SH-SY5Y (cell line): ENCODE results near the gene SMARCD1.

Experiments used
- GATA2 ChIP-seq: IDR thresholded peaks from 2 replicates; pipeline ENCODE4 v1.6.1; 2011; ENCODE audit warnings: mild to moderate bottlenecking, low read depth, low read length
- GATA3 ChIP-seq: IDR thresholded peaks from 2 replicates; pipeline ENCODE4 v1.6.1; 2011; ENCODE audit warnings: low read depth, mild to moderate bottlenecking, low read length, moderate library complexity

DNA sequence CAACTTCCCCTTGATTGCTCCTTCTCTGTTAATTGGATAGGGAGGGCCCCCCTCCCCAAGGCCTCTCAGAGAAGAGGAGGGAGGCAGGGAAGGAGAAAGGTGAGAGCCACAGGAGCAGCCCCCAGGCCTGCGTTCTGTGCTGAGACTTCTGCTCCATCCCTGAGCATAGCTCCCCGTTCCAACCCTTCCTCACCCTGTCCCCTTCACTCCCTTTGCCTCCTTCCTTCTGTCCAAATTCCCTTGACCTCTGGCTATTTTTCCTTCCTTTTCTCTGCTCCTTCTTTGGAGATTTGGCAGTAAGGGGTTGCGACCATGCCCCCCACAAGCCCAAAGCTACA is 28.5 kb upstream of the SMARCD1 start:
- TF ChIP-seq GATA2, result no peak
- no peak for TF ChIP-seq GATA3
